ENCODE data around the gene SF3B2. TPM values are rescaled to one million over a fixed set of nuclear protein-coding genes. Genes with fewer than 3 reads are reported as not detected.
"Not testable (repeated sequence)": the region's sequence is repeated elsewhere in the genome, so short reads cannot be mapped to it uniquely, and the experiment has no call there.

SF3B2 gene
- total RNA-seq, 4 donors from 2014 or later = 117 to 160 (median 137) TPM

DNA sequence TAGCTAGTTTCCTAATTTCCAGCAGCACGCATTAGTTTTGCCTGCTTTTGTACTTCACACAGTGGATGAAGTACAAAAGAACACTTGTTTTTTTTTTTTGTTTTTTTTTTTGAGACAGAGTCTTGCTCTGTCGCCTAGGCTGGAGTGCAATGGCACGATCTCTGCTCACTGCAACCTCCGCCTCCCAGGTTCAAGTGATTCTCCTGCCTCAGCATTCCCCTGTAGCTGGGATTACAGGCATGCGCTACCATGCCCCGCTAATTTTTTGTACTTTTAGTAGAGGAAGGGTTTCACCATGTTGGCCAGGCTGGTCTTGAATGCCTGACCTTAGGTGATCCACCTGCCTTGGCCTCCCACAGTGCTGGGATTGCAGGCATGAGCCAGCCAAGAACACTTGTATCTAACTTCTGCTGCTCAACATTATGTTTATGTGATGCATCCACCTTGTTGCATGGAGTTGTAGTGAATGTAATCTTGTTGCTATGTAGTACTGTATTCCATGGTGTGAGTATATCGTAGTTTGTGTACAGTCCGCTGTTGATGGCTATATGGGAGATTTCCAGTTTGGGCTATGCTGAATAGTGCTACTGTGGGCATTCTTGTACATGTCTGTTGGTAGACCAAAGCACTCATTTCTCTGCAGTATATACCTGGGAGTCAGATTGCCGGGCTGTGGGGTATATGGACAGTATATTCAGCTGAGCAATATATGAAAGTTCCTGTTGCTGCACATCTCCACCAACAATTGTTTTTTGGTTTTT, 35.2 kb downstream of the SF3B2 start:
- Histone ChIP-seq H3K4me3 (no peak overlapping the region), H3K36me3 (no peaks in the 10 kb centered on the region), H3K9me3 (no peaks in the 10 kb centered on the region), H3K27me3 (no peaks in the 10 kb centered on the region), H3K4me1 (peaks cover 26 to 37% (median 30%) of the 10 kb centered on the region in 4 donors), H3K27ac (replicated peaks in 1 of 4) (no peak overlapping the region)
- intact Hi-C loops (cut with DNase I) = no loop called here
- 97% methylated on average over 8 of the region's 9 CpGs for WGBS
- no peak for DNase-seq (ENCODE audit: extremely low spot score)
- TF ChIP-seq CTCF (IDR thresholded peaks at IDR 0.05) = no peak
- no peak for TF ChIP-seq POLR2AphosphoS5 (IDR thresholded peaks at IDR 0.05)
- no peak for TF ChIP-seq EP300 (IDR thresholded peaks at IDR 0.05)
- no peak for TF ChIP-seq POLR2A (IDR thresholded peaks at IDR 0.05; ENCODE audit: low read depth)

DNA sequence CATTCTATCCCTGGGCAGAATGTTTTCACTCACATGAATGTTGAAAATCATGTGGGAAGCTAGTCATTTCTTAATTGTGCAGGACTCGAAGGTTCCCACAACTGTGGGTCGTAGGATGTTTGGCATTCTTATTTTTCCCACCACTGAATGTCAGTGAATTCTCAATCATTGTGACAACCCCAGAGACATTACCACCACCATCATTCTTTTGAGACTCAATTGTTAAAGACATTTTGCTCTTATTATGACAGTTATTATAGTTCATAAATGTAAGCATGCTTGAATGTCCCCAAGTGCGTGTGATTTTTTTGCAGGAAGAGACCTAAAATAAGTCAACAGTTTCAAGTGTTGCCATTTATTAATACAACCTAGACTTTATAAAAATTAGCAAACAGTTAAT, 36.9 kb downstream of the SF3B2 start:
- intact Hi-C loops (cut with DNase I) = no loop called here
- no peak overlapping the region for H3K4me3 ChIP-seq
- TF ChIP-seq POLR2A (IDR thresholded peaks at IDR 0.05; ENCODE audit: low read depth) = no peak
- no peak for TF ChIP-seq POLR2AphosphoS5 (IDR thresholded peaks at IDR 0.05)
- TF ChIP-seq EP300 (IDR thresholded peaks at IDR 0.05) = no peak
- TF ChIP-seq CTCF (IDR thresholded peaks at IDR 0.05) = no peak
- DNase-seq (ENCODE audit: extremely low spot score) = no peak
- H3K27me3 ChIP-seq = no peaks in the 10 kb centered on the region
- 91% methylated on average over 3 of the region's 3 CpGs for WGBS
- H3K4me1 ChIP-seq = peaks cover 9 to 19% (median 13%) of the 10 kb centered on the region in 4 donors
- no peak overlapping the region for H3K27ac ChIP-seq (replicated peaks in 1 of 4)
- H3K9me3 ChIP-seq = no peaks in the 10 kb centered on the region
- H3K36me3 ChIP-seq = no peaks in the 10 kb centered on the region

- H3K4me1 ChIP-seq = peaks cover 0 to 7% (median 2%) of the 10 kb centered on the region in 4 donors
- no peak overlapping the region for H3K4me3 ChIP-seq
- intact Hi-C loops (cut with DNase I) = no loop called here
- WGBS = 98% methylated on average over 4 of the region's 4 CpGs
- DNase-seq (ENCODE audit: extremely low spot score) = no peak
- no peak overlapping the region for H3K27ac ChIP-seq (replicated peaks in 1 of 4)
- TF ChIP-seq POLR2AphosphoS5 (IDR thresholded peaks at IDR 0.05) = no peak
- no peak for TF ChIP-seq CTCF (IDR thresholded peaks at IDR 0.05)
- no peak for TF ChIP-seq EP300 (IDR thresholded peaks at IDR 0.05)
- TF ChIP-seq POLR2A (IDR thresholded peaks at IDR 0.05; ENCODE audit: low read depth) = no peak
- no peaks in the 10 kb centered on the region for H3K9me3 ChIP-seq
- H3K36me3 ChIP-seq = no peaks in the 10 kb centered on the region
- H3K27me3 ChIP-seq = no peaks in the 10 kb centered on the region
Observed at GRCh38 chr11:66090288-66090687, 38.1 kb downstream of the SF3B2 start.

DNA sequence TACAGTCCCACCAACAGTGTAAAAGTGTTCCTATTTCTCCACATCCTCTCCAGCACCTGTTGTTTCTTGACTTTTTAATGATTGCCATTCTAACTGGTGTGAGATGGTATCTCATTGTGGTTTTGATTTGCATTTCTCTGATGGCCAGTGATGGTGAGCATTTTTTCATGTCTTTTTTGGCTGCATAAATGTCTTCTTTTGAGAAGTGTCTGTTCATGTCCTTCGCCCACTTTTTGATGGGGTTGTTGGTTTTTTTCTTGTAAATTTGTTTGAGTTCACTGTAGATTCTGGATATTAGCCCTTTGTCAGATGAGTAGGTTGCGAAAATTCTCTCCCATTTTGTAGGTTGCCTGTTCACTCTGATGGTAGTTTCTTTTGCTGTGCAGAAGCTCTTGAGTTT, 40.0 kb downstream of the SF3B2 start:
- intact Hi-C loops (cut with DNase I); H3K9me3 ChIP-seq: not testable (repeated sequence)
- 100% methylated on average over 2 of the region's 2 CpGs for WGBS

GRCh38 chr11:66099746-66100145, 47.6 kb downstream of the SF3B2 start:
- H3K4me3 ChIP-seq; H3K27ac ChIP-seq (replicated peaks in 1 of 4); intact Hi-C loops (cut with DNase I); H3K27me3 ChIP-seq; H3K36me3 ChIP-seq; H3K9me3 ChIP-seq; DNase-seq (ENCODE audit: extremely low spot score): not testable (repeated sequence)
- 92% methylated on average over 10 of the region's 10 CpGs for WGBS
- peaks cover 6 to 15% (median 11%) of the 10 kb centered on the region in 4 donors for H3K4me1 ChIP-seq

More for the DNA sequence above, 40.0 kb downstream of the SF3B2 start:
- H3K4me1 ChIP-seq; H3K27me3 ChIP-seq; DNase-seq (ENCODE audit: extremely low spot score); H3K4me3 ChIP-seq; H3K27ac ChIP-seq (replicated peaks in 1 of 4); H3K36me3 ChIP-seq: not testable (repeated sequence)

All from esophagus muscularis mucosa (tissue), 4 donors.